ENCODE results near the gene PPP4R3B.

GRCh38 chr2:55611997-55612396 is 5.4 kb downstream of the PPP4R3B start:
- TF ChIP-seq, protein P1, sequence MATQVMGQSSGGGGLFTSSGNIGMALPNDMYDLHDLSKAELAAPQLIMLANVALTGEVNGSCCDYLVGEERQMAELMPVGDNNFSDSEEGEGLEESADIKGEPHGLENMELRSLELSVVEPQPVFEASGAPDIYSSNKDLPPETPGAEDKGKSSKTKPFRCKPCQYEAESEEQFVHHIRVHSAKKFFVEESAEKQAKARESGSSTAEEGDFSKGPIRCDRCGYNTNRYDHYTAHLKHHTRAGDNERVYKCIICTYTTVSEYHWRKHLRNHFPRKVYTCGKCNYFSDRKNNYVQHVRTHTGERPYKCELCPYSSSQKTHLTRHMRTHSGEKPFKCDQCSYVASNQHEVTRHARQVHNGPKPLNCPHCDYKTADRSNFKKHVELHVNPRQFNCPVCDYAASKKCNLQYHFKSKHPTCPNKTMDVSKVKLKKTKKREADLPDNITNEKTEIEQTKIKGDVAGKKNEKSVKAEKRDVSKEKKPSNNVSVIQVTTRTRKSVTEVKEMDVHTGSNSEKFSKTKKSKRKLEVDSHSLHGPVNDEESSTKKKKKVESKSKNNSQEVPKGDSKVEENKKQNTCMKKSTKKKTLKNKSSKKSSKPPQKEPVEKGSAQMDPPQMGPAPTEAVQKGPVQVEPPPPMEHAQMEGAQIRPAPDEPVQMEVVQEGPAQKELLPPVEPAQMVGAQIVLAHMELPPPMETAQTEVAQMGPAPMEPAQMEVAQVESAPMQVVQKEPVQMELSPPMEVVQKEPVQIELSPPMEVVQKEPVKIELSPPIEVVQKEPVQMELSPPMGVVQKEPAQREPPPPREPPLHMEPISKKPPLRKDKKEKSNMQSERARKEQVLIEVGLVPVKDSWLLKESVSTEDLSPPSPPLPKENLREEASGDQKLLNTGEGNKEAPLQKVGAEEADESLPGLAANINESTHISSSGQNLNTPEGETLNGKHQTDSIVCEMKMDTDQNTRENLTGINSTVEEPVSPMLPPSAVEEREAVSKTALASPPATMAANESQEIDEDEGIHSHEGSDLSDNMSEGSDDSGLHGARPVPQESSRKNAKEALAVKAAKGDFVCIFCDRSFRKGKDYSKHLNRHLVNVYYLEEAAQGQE (IDR thresholded peaks at IDR 0.05; ENCODE audit: unreplicated experiment): no peak
- no peak for TF ChIP-seq EZH2phosphoT487 (IDR thresholded peaks at IDR 0.05; ENCODE audit: unreplicated experiment)
- TF ChIP-seq JUNB (IDR thresholded peaks at IDR 0.05; ENCODE audit: unreplicated experiment): no peak
- TF ChIP-seq, protein P2, sequence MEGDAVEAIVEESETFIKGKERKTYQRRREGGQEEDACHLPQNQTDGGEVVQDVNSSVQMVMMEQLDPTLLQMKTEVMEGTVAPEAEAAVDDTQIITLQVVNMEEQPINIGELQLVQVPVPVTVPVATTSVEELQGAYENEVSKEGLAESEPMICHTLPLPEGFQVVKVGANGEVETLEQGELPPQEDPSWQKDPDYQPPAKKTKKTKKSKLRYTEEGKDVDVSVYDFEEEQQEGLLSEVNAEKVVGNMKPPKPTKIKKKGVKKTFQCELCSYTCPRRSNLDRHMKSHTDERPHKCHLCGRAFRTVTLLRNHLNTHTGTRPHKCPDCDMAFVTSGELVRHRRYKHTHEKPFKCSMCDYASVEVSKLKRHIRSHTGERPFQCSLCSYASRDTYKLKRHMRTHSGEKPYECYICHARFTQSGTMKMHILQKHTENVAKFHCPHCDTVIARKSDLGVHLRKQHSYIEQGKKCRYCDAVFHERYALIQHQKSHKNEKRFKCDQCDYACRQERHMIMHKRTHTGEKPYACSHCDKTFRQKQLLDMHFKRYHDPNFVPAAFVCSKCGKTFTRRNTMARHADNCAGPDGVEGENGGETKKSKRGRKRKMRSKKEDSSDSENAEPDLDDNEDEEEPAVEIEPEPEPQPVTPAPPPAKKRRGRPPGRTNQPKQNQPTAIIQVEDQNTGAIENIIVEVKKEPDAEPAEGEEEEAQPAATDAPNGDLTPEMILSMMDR (conservative IDR thresholded peaks at IDR 0.05; ENCODE audit: low read depth in 2 of 2): no peak
- TF ChIP-seq POLR2AphosphoS5 (IDR thresholded peaks at IDR 0.05; ENCODE audit: low read depth): no peak
- TF ChIP-seq EZH2 (IDR thresholded peaks at IDR 0.05; ENCODE audit: low read depth, unreplicated experiment): no peak
- TF ChIP-seq CREB1 (CRISPR knock-in tag; IDR thresholded peaks at IDR 0.05; ENCODE audit: low read depth): no peak

Measured in GM23338 (cell line).